SK-N-SH (cell line): ENCODE data around the gene SLC13A4.

ENCODE experiments used
- CTCF ChIP-seq: fragments of 200-600 bp; sonication (generic); IDR thresholded peaks from 2 replicates; pipeline ENCODE4 v1.6.1; 2017; ENCODE audit warnings: antibody characterized with exemption, mild to moderate bottlenecking, moderate library complexity
- EP300 ChIP-seq, 2 experiments: IDR thresholded peaks; 2 replicates each; pipeline versions ENCODE4 v1.4.0 to v1.6.1; 2012; ENCODE audit warnings: borderline replicate concordance in 1 of 2, low read depth in 1 of 2, low read length in 1 of 2
- GABPA ChIP-seq: IDR thresholded peaks from 2 replicates; pipeline ENCODE4 v1.4.0; 2012; ENCODE audit warnings: low read depth, mild to moderate bottlenecking
- NRF1 ChIP-seq: IDR thresholded peaks from 2 replicates; pipeline ENCODE4 v1.6.1; 2012; ENCODE audit warnings: low read depth, mild to moderate bottlenecking, low read length
- TAF1 ChIP-seq: IDR thresholded peaks from 2 replicates; pipeline ENCODE4 v1.6.1; 2012; ENCODE audit warnings: low read depth, mild to moderate bottlenecking, low read length, moderate library complexity, borderline replicate concordance
- USF2 ChIP-seq: fragments of 150-350 bp; IDR thresholded peaks from 2 replicates; pipeline ENCODE4 v1.6.1; 2017; ENCODE audit warnings: antibody characterized with exemption, low read length, low read depth, borderline replicate concordance
- YY1 ChIP-seq: IDR thresholded peaks from 2 replicates; pipeline ENCODE4 v1.4.0; 2012; ENCODE audit warnings: low read depth, mild to moderate bottlenecking
- TF ChIP-seq, protein P1 (sequence below): IDR thresholded peaks from 2 replicates; pipeline ENCODE4 v1.4.0; 2012; ENCODE audit warnings: low read depth, borderline replicate concordance

GRCh38 chr7:135768064-135768463 lies 40.1 kb upstream of the SLC13A4 start:
- TF ChIP-seq GABPA (no peak), EP300 (IDR thresholded peaks at IDR 0.05; ENCODE audit: borderline replicate concordance in 1 of 2, low read depth in 1 of 2, low read length in 1 of 2) (no peak), NRF1 (no peak), TAF1 (no peak), USF2 (no peak), YY1 (no peak), CTCF (no peak)
- TF ChIP-seq, protein P1, sequence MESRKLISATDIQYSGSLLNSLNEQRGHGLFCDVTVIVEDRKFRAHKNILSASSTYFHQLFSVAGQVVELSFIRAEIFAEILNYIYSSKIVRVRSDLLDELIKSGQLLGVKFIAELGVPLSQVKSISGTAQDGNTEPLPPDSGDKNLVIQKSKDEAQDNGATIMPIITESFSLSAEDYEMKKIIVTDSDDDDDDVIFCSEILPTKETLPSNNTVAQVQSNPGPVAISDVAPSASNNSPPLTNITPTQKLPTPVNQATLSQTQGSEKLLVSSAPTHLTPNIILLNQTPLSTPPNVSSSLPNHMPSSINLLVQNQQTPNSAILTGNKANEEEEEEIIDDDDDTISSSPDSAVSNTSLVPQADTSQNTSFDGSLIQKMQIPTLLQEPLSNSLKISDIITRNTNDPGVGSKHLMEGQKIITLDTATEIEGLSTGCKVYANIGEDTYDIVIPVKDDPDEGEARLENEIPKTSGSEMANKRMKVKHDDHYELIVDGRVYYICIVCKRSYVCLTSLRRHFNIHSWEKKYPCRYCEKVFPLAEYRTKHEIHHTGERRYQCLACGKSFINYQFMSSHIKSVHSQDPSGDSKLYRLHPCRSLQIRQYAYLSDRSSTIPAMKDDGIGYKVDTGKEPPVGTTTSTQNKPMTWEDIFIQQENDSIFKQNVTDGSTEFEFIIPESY = no peak
